Measurements from ENCODE around the gene SCRN2.

SCRN2 gene

GRCh38 chr17:47871048-47871447 lies 30.0 kb upstream of the SCRN2 start:
- no peak for DNase-seq

- no peak for DNase-seq
Observed at GRCh38 chr17:47870056-47870455, 29.0 kb upstream of the SCRN2 start.

- DNase-seq, result no peak
Observed at GRCh38 chr17:47869114-47869513, 28.0 kb upstream of the SCRN2 start.

- DNase-seq, result no peak
Observed at GRCh38 chr17:47867813-47868533, 26.9 kb upstream of the SCRN2 start.

- no peak for DNase-seq
Observed at GRCh38 chr17:47866941-47867340, 25.9 kb upstream of the SCRN2 start.

- DNase-seq, result no peak
Observed at GRCh38 chr17:47864791-47865216, 23.7 kb upstream of the SCRN2 start.

GRCh38 chr17:47862621-47863440 lies 21.8 kb upstream of the SCRN2 start:
- no peak for DNase-seq

- DNase-seq, result no peak
Observed at GRCh38 chr17:47860386-47860785, 19.3 kb upstream of the SCRN2 start.

GRCh38 chr17:47857551-47858455 lies 16.7 kb upstream of the SCRN2 start:
- no peak for DNase-seq

GRCh38 chr17:47856830-47857229 lies 15.8 kb upstream of the SCRN2 start:
- no peak for DNase-seq

- DNase-seq, result no peak
Observed at GRCh38 chr17:47855737-47856136, 14.7 kb upstream of the SCRN2 start.

- no peak for DNase-seq
Observed at GRCh38 chr17:47853616-47854015, 12.5 kb upstream of the SCRN2 start.

GRCh38 chr17:47852113-47852949 lies 11.3 kb upstream of the SCRN2 start:
- no peak for DNase-seq

GRCh38 chr17:47851764-47852112 lies 10.7 kb upstream of the SCRN2 start:
- no peak for DNase-seq

- peak; percentile 85 for DNase-seq
Observed at GRCh38 chr17:47850692-47851573, 9.9 kb upstream of the SCRN2 start, which contains the start of gene SP6. TSS of gene SP6 (minus strand) at chr17:47851163. CDS start at chr17:47848429, 2,734 bp downstream.

- no peak for DNase-seq
Observed at GRCh38 chr17:47850373-47850691, 9.3 kb upstream of the SCRN2 start.

- DNase-seq, result no peak
Observed at GRCh38 chr17:47848198-47848513, 7.1 kb upstream of the SCRN2 start.

- peak; percentile 48 for DNase-seq
Observed at GRCh38 chr17:47847341-47848197, 6.5 kb upstream of the SCRN2 start.

- no peak for DNase-seq
Observed at GRCh38 chr17:47846716-47847340, 5.8 kb upstream of the SCRN2 start.

- DNase-seq, result no peak
Observed at GRCh38 chr17:47845716-47846075, 4.6 kb upstream of the SCRN2 start.

Measured in CD4-positive, alpha-beta T cell treated with Interleukin-17A for 4 hours (primary cell).